GM12878 (cell line): Measurements from ENCODE around the gene ALDH1L1.

Experiments
- MEF2A ChIP-seq: IDR thresholded peaks from 2 replicates; pipeline ENCODE4 v1.6.1; 2011; ENCODE audit warnings: low read depth, mild to moderate bottlenecking, low read length, moderate library complexity; ENCODE audit not compliant: insufficient read depth
- RUNX3 ChIP-seq: IDR thresholded peaks from 2 replicates; pipeline ENCODE4 v1.6.1; 2012; ENCODE audit warnings: low read length, inconsistent platforms
- SPI1 ChIP-seq: IDR thresholded peaks from 2 replicates; pipeline ENCODE4 v1.6.1; 2011; ENCODE audit warnings: low read depth, mild to moderate bottlenecking, low read length, moderate library complexity, borderline replicate concordance; ENCODE audit not compliant: insufficient read depth
- TF ChIP-seq, protein P1 (sequence below): IDR thresholded peaks from 2 replicates; pipeline ENCODE4 v1.6.1; 2011; ENCODE audit warnings: low read depth, low read length, improper control_type of control experiment, borderline replicate concordance
- TF ChIP-seq, protein P2 (sequence below), 3 experiments: IDR thresholded peaks in 2 of 3; conservative IDR thresholded peaks in 1 of 3; 2 replicates each; pipeline ENCODE4 v1.5.1; 2011; ENCODE audit warnings: low read depth in 3 of 3, low read length in 3 of 3, mild to moderate bottlenecking in 3 of 3, control low read depth in 2 of 3, moderate library complexity in 2 of 3, inconsistent platforms in 1 of 3, mixed read lengths in 1 of 3; ENCODE audit not compliant: control insufficient read depth in 2 of 3, insufficient read depth in 1 of 3; ENCODE audit errors: extremely low read depth in 1 of 3

- TF ChIP-seq MEF2A (no peak), RUNX3 (no peak), SPI1 (no peak)
- TF ChIP-seq, protein P1, sequence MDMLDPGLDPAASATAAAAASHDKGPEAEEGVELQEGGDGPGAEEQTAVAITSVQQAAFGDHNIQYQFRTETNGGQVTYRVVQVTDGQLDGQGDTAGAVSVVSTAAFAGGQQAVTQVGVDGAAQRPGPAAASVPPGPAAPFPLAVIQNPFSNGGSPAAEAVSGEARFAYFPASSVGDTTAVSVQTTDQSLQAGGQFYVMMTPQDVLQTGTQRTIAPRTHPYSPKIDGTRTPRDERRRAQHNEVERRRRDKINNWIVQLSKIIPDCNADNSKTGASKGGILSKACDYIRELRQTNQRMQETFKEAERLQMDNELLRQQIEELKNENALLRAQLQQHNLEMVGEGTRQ: no peak
- TF ChIP-seq, protein P2, sequence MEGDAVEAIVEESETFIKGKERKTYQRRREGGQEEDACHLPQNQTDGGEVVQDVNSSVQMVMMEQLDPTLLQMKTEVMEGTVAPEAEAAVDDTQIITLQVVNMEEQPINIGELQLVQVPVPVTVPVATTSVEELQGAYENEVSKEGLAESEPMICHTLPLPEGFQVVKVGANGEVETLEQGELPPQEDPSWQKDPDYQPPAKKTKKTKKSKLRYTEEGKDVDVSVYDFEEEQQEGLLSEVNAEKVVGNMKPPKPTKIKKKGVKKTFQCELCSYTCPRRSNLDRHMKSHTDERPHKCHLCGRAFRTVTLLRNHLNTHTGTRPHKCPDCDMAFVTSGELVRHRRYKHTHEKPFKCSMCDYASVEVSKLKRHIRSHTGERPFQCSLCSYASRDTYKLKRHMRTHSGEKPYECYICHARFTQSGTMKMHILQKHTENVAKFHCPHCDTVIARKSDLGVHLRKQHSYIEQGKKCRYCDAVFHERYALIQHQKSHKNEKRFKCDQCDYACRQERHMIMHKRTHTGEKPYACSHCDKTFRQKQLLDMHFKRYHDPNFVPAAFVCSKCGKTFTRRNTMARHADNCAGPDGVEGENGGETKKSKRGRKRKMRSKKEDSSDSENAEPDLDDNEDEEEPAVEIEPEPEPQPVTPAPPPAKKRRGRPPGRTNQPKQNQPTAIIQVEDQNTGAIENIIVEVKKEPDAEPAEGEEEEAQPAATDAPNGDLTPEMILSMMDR (IDR thresholded peaks at IDR 0.05 in 2 of 3, conservative IDR thresholded peaks at IDR 0.05 in 1 of 3; ENCODE audit: control insufficient read depth in 2 of 3, extremely low read depth in 1 of 3, insufficient read depth in 1 of 3, low read depth in 3 of 3, low read length in 3 of 3): no peak
Observed at GRCh38 chr3:126160243-126161210, 19.9 kb downstream of the ALDH1L1 start.
